ENCODE results near the gene TNFRSF21. TPM values are rescaled to one million over a fixed set of nuclear protein-coding genes. Genes with fewer than 3 reads are reported as not detected.

TNFRSF21 gene
- total and polyA plus RNA-seq, 2 donors = 10.7 to 30.2 TPM

DNA sequence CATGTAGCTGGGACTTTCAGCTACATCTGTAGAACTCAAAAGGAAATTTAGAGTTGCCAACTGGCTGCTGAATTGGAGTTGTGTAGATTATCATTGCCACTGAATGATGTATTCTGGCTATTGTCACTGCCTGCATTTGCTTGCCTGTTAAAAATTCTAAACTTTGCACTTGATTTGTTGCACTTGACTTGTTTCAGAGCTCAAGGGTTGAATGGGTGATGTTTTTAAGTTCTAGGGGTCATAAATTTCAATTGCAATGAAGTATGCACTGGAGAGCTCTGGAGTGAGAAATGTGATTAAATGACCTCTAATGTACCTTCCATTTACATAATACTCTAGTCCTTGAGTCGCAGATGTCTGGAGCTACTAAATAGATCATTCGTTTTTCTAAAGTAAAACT lies 102.4 kb downstream of the TNFRSF21 start:
- DNase-seq (ENCODE audit: low read depth in 6 of 9, low spot score in 9 of 9) = no peak
- no peaks in the 10 kb centered on the region for H3K36me3 ChIP-seq (ENCODE audit: control insufficient read depth in 2 of 2, insufficient read depth in 2 of 2, low read length in 1 of 2)
- H3K4me3 ChIP-seq (ENCODE audit: low read length in 2 of 2) = no peak overlapping the region
- peaks cover 0 to 3% of the 10 kb centered on the region in 2 donors for H3K9me3 ChIP-seq (ENCODE audit: control insufficient read depth in 2 of 2, insufficient read depth in 1 of 2, low read length in 1 of 2)
- 98% methylated on average over 2 of the region's 2 CpGs for WGBS
- H3K27me3 ChIP-seq (ENCODE audit: control insufficient read depth in 2 of 2, insufficient read depth in 1 of 2, low read length in 1 of 2) = no peaks in the 10 kb centered on the region
- H3K27ac ChIP-seq (ENCODE audit: low read depth in 1 of 2, low read length in 1 of 2) = no peak overlapping the region
- peaks cover 29 to 39% of the 10 kb centered on the region in 2 donors for H3K4me1 ChIP-seq (ENCODE audit: control insufficient read depth in 2 of 2, insufficient read depth in 2 of 2, low read length in 2 of 2)

DNA sequence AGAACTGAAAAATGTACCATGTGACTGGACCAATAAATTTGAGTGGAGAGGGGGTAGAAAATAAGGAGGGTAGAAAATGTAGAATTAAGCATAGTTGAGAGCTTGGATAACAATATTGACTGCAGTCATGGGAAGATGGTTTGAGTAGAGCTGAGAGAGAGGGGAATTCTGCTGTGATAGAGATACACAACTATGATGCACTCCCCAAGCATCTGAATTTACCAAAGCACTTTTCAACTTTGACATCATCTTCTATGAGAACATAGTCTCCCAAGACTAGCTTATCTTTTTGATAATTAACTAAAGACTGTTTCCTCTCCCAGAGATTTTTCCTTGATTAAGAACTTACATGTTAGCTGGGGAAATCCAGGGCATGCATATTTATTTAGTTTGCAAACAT lies 103.1 kb downstream of the TNFRSF21 start:
- Histone ChIP-seq H3K36me3 (ENCODE audit: control insufficient read depth in 2 of 2, insufficient read depth in 2 of 2, low read length in 1 of 2) (no peaks in the 10 kb centered on the region), H3K4me1 (ENCODE audit: control insufficient read depth in 2 of 2, insufficient read depth in 2 of 2, low read length in 2 of 2) (peaks cover 33 to 42% of the 10 kb centered on the region in 2 donors), H3K4me3 (ENCODE audit: low read length in 2 of 2) (no peak overlapping the region), H3K9me3 (ENCODE audit: control insufficient read depth in 2 of 2, insufficient read depth in 1 of 2, low read length in 1 of 2) (peaks cover 0 to under 1% of the 10 kb centered on the region in 2 donors), H3K27ac (ENCODE audit: low read depth in 1 of 2, low read length in 1 of 2) (no peak overlapping the region), H3K27me3 (ENCODE audit: control insufficient read depth in 2 of 2, insufficient read depth in 1 of 2, low read length in 1 of 2) (no peaks in the 10 kb centered on the region)
- no peak for DNase-seq (ENCODE audit: low read depth in 6 of 9, low spot score in 9 of 9)

DNA sequence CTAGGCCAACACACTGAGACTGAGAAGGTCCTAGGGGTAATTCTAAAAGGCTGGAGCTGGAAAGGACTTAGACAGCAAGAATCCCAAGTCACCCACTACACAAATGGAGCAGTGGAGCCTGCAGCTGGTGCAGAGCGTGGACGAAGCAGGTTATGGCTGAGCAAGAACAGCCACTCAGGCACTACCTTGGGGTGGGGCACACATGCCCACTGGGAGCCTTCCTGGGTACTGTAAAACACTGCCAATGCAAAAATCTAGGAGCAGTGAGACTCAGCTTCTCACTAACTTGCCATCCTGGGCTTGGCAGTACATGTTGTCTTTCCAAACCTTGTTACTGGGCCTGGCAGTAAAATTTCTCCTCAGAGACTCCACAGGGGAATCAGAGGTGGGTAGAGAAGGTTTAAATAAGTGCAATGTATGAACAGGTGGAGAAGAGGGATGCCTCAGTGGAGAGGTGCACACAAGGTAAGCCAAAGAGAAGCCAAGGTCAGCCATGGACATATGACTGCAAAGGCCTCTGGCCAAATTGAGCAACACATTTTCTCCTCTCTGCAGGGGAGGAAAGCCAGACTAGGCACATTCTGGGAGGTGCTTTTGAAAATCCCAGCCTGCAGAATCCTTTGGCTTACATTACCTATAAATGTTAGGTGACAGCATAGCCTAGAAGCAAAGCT lies 105.6 kb downstream of the TNFRSF21 start:
- 43% methylated on average over 2 of the region's 2 CpGs for WGBS

DNA sequence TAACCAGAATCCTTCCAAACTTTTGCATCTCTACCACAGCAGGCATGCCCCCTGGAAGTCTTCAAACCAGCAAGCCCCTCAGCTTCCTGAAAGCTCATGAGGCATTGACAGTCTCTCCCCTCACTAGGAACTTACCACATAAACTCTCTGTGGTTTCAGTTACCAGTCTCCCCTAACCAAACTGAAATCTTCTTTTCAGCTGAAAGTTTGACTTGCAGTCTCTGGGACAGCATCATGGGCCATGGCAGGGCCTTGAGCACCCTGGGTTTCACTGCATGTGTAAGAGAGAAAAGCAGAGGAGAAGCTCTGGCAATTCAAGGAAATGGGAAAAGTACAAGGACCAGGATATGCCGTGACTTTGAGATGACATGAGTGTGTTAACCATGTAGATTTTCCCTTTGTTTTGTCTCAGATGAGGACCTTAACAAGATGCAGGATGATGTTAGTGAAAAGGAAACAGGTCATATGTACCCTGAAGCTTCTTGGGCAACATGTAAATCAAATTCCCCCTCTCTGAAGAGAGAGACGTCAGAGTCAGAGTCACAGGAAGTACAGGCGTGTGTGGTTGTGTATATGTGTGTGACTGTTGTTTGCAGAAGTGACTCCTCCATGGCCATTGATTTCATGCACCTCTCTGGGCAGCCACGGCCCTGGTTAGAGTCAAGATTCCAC lies 106.3 kb downstream of the TNFRSF21 start:
- H3K27me3 ChIP-seq (ENCODE audit: control insufficient read depth in 2 of 2, insufficient read depth in 1 of 2, low read length in 1 of 2) = no peaks in the 10 kb centered on the region
- WGBS = 45% methylated on average over 4 of the region's 4 CpGs
- H3K9me3 ChIP-seq (ENCODE audit: control insufficient read depth in 2 of 2, insufficient read depth in 1 of 2, low read length in 1 of 2) = no peaks in the 10 kb centered on the region
- H3K4me1 ChIP-seq (ENCODE audit: control insufficient read depth in 2 of 2, insufficient read depth in 2 of 2, low read length in 2 of 2) = peaks cover 28 to 32% of the 10 kb centered on the region in 2 donors
- H3K27ac ChIP-seq (ENCODE audit: low read depth in 1 of 2, low read length in 1 of 2) = peak overlapping the region; percentile 94 to 97
- H3K4me3 ChIP-seq (ENCODE audit: low read length in 2 of 2) = no peak overlapping the region
- no peaks in the 10 kb centered on the region for H3K36me3 ChIP-seq (ENCODE audit: control insufficient read depth in 2 of 2, insufficient read depth in 2 of 2, low read length in 1 of 2)
- peak in 8 of 9 donors; percentile 33 to 86 (median 57) for DNase-seq (ENCODE audit: low read depth in 6 of 9, low spot score in 9 of 9)

More for the DNA sequence above, 105.6 kb downstream of the TNFRSF21 start:
- H3K27ac ChIP-seq (ENCODE audit: low read depth in 1 of 2, low read length in 1 of 2) = peak overlapping the region; percentile 94 to 97
- H3K4me1 ChIP-seq (ENCODE audit: control insufficient read depth in 2 of 2, insufficient read depth in 2 of 2, low read length in 2 of 2) = peaks cover 28 to 30% of the 10 kb centered on the region in 2 donors
- DNase-seq (ENCODE audit: low read depth in 6 of 9, low spot score in 9 of 9) = no peak
- no peak overlapping the region for H3K4me3 ChIP-seq (ENCODE audit: low read length in 2 of 2)
- H3K9me3 ChIP-seq (ENCODE audit: control insufficient read depth in 2 of 2, insufficient read depth in 1 of 2, low read length in 1 of 2) = no peaks in the 10 kb centered on the region
- H3K36me3 ChIP-seq (ENCODE audit: control insufficient read depth in 2 of 2, insufficient read depth in 2 of 2, low read length in 1 of 2) = no peaks in the 10 kb centered on the region
- no peaks in the 10 kb centered on the region for H3K27me3 ChIP-seq (ENCODE audit: control insufficient read depth in 2 of 2, insufficient read depth in 1 of 2, low read length in 1 of 2)

DNA sequence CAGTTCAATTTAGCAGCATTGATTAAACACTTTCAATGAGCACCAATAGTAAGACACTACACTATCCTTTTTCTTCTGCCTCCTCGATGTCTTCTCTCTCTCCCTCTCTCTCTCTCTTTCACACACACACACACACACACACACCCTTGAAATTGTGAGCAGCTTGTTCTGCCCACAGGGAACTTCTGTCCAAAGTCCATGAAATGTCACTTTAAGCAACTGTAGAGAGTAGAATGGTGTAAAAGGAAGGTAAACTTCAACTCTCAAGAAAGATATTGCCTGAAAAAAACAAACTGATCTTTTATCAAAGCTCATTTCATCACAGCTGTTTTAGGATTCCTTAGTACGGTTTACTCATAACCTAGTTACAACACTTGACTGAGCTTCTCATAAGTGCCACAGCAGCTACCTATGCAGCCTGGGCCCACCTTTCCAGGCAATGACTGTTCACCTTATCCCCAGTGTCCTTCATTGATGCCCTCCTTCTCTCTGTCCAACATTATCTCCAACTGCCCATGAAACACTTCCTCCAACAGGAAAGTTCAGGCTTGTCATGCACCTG lies 107.0 kb downstream of the TNFRSF21 start:
- DNase-seq (ENCODE audit: low read depth in 6 of 9, low spot score in 9 of 9) = peak in 8 of 9 donors; percentile 14 to 76 (median 41)
- H3K27ac ChIP-seq (ENCODE audit: low read depth in 1 of 2, low read length in 1 of 2) = peak overlapping the region; percentile 94 to 97
- WGBS = 47% methylated on average over 2 of the region's 2 CpGs

DNA sequence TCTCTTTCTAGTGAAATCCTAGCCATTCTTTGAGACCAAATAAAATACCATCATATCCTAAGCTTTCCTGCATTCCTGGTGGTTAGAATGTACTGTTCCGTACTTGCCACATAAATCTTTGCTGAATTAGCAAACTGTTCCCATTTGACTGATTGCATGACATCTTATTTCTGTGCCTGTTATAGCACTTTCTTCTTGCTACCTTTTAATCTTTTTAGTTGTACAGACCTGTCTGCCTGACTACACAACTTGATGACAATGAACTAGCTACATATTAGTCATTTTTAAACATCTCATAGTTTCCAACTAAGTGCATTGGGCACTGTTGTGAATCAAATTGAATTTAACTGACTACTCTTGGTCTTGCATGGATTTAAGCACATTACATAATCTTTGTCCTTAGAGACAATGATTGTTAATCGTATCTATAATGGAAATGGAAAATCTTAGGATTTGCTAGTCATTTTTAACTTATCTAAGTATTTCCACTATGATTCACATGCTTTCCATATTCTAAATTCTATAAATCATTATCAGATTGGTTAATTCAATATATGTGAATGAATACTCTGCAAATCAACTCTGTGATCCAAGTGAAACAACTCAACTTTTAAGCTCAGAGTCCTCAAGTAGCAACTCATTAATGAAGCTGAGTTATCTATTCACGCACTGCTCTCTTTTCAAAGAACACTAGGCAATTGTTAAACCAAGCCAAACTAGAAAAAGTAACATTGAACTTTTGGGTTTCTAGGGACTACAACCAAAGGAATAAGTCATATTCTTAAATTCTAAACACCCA lies 109.0 kb downstream of the TNFRSF21 start:
- Histone ChIP-seq H3K27ac (ENCODE audit: low read depth in 1 of 2, low read length in 1 of 2) (no peak overlapping the region), H3K36me3 (ENCODE audit: control insufficient read depth in 2 of 2, insufficient read depth in 2 of 2, low read length in 1 of 2) (no peaks in the 10 kb centered on the region)
- 96% methylated on average over 3 of the region's 3 CpGs for WGBS

More for the DNA sequence above, 107.0 kb downstream of the TNFRSF21 start:
- peaks cover 32 to 37% of the 10 kb centered on the region in 2 donors for H3K4me1 ChIP-seq (ENCODE audit: control insufficient read depth in 2 of 2, insufficient read depth in 2 of 2, low read length in 2 of 2)
- no peaks in the 10 kb centered on the region for H3K27me3 ChIP-seq (ENCODE audit: control insufficient read depth in 2 of 2, insufficient read depth in 1 of 2, low read length in 1 of 2)
- H3K36me3 ChIP-seq (ENCODE audit: control insufficient read depth in 2 of 2, insufficient read depth in 2 of 2, low read length in 1 of 2) = no peaks in the 10 kb centered on the region
- H3K9me3 ChIP-seq (ENCODE audit: control insufficient read depth in 2 of 2, insufficient read depth in 1 of 2, low read length in 1 of 2) = no peaks in the 10 kb centered on the region
- H3K4me3 ChIP-seq (ENCODE audit: low read length in 2 of 2) = no peak overlapping the region

DNA sequence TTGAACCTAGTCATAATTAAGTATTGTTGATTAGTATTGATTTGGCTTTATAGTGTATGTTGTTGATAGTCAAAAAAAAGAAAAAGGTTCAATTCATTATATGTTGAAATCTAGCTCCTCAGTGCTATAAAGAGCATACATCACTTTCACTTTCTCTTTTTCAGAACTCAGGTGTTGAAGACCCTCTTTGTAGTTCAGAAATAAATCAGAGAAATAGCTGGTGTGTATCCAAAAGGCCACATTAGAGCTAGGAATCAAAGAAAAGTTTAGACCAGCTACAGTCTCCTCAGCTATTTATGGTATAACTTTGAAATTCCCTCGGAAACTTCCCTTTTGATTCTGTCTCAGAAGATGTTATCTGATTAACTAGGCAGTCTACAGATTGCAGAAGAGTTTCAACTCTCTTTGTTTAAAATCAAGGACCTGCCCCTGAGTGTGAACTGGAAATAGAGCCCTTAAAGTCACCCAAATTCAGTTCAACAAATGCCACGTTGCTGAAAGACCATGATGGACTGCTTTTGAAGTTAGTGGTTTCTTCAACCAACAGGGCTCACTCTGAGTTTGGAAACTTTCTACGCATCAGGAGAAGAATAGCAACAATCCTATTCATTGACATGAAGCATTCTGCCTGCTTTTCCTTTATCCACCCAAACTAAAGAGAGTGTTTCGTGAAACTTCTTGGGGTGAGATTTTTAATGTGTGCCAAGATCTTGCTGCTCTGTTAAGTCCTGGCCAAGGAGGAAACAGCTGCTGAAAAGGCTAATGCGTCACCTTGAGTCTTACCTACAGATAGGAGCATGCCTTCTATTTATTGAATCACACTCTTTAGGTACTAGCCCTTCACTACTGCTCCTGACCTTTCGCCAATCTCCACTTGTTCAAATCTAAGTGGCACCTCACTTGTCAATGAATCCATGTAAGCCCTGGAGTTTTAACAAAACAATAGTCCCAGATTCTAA lies 111.7 kb downstream of the TNFRSF21 start:
- peak in 8 of 9 donors; percentile 18 to 77 (median 42) for DNase-seq (ENCODE audit: low read depth in 6 of 9, low spot score in 9 of 9)
- Histone ChIP-seq H3K36me3 (ENCODE audit: control insufficient read depth in 2 of 2, insufficient read depth in 2 of 2, low read length in 1 of 2) (no peaks in the 10 kb centered on the region), H3K4me3 (ENCODE audit: low read length in 2 of 2) (peak overlapping the region in 1 of 2 donors; percentile 37), H3K4me1 (ENCODE audit: control insufficient read depth in 2 of 2, insufficient read depth in 2 of 2, low read length in 2 of 2) (peaks cover 12 to 17% of the 10 kb centered on the region in 2 donors), H3K27ac (ENCODE audit: low read depth in 1 of 2, low read length in 1 of 2) (peak overlapping the region; percentile 69 to 73), H3K9me3 (ENCODE audit: control insufficient read depth in 2 of 2, insufficient read depth in 1 of 2, low read length in 1 of 2) (no peaks in the 10 kb centered on the region), H3K27me3 (ENCODE audit: control insufficient read depth in 2 of 2, insufficient read depth in 1 of 2, low read length in 1 of 2) (no peaks in the 10 kb centered on the region)
- 58% methylated on average over 6 of the region's 6 CpGs for WGBS

More for the DNA sequence above, 109.0 kb downstream of the TNFRSF21 start:
- Histone ChIP-seq H3K4me3 (ENCODE audit: low read length in 2 of 2) (no peak overlapping the region), H3K4me1 (ENCODE audit: control insufficient read depth in 2 of 2, insufficient read depth in 2 of 2, low read length in 2 of 2) (peaks cover 32 to 37% of the 10 kb centered on the region in 2 donors), H3K27me3 (ENCODE audit: control insufficient read depth in 2 of 2, insufficient read depth in 1 of 2, low read length in 1 of 2) (no peaks in the 10 kb centered on the region), H3K9me3 (ENCODE audit: control insufficient read depth in 2 of 2, insufficient read depth in 1 of 2, low read length in 1 of 2) (no peaks in the 10 kb centered on the region)
- DNase-seq (ENCODE audit: low read depth in 6 of 9, low spot score in 9 of 9) = no peak

DNA sequence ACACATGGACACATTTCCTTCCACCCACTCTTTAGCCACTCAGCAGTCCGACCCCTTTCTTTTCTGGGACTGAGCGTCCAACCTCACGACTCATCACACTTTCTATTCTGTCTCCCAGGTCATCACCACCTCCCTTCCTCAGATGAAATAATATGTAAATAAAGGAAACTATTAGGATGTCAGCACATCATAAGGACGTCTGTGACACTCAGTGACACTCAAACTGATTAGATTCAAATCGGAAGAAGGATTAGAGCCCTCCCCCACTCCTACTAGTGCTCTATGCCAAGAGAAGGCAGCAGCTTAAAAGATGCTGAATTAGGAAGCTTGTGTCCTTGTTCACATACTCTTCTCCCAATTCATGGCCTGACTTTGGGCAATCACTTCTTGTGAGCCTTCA lies 113.6 kb downstream of the TNFRSF21 start:
- no peak for DNase-seq (ENCODE audit: low read depth in 6 of 9, low spot score in 9 of 9)
- Histone ChIP-seq H3K36me3 (ENCODE audit: control insufficient read depth in 2 of 2, insufficient read depth in 2 of 2, low read length in 1 of 2) (no peaks in the 10 kb centered on the region), H3K9me3 (ENCODE audit: control insufficient read depth in 2 of 2, insufficient read depth in 1 of 2, low read length in 1 of 2) (no peaks in the 10 kb centered on the region), H3K4me3 (ENCODE audit: low read length in 2 of 2) (no peak overlapping the region), H3K4me1 (ENCODE audit: control insufficient read depth in 2 of 2, insufficient read depth in 2 of 2, low read length in 2 of 2) (peaks cover 4 to 7% of the 10 kb centered on the region in 2 donors), H3K27ac (ENCODE audit: low read depth in 1 of 2, low read length in 1 of 2) (no peak overlapping the region), H3K27me3 (ENCODE audit: control insufficient read depth in 2 of 2, insufficient read depth in 1 of 2, low read length in 1 of 2) (no peaks in the 10 kb centered on the region)
- 97% methylated on average over 5 of the region's 5 CpGs for WGBS
